Stimulated activated CD8-positive, alpha-beta memory T cell treated with anti-CD3 and anti-CD28 coated beads, Interleukin-4, amount 100 ng/mL, for 4 hours (primary cell): ENCODE measurements around the gene SHISA9.

Experiments
- DNase-seq, 2 donors: peaks; one replicate each; pipeline ENCODE4 v3.0.0-alpha.2; 2020; ENCODE audit warnings: low read depth in 2 of 2, low spot score in 1 of 2

The SHISA9 gene

DNA sequence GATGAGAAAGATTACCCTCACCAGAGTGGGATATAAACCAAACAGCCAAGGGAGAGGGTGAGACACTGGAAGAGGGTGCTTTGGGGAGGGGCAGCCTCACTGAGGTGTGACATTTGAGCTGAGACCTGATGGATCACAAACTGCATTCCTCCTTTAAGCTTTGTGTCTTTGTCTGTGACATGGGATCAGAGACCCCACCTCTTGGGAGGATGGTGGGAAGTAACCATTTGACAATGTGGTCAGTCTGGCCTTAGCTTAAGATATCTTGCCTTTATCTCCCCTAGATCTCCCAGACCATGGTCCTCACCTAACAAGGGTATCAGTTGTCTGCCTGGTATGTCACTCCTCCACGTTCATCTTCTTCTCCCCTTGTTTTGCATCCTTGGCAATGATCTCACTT is 163.4 kb downstream of the SHISA9 start:
- DNase-seq = no peak

DNA sequence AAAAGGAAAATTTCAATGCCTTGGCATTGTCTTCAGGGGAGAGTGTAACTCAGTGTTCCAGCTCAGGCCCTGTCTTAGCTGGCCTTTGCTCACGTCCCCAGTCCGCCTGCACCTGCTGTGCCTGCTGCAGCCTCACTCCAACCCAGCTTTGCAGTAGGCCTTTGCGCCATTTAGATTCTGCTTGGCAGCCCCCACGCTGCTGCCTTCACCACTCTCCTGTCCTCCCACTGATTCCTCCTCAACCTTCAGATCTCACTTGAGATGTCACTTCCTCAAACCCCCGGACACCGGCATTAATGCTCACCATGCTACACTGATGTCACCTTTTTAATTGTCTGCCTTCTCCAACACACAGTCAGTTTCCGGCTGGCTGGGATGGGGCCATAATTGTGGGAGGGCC is 166.2 kb downstream of the SHISA9 start:
- no peak for DNase-seq

DNA sequence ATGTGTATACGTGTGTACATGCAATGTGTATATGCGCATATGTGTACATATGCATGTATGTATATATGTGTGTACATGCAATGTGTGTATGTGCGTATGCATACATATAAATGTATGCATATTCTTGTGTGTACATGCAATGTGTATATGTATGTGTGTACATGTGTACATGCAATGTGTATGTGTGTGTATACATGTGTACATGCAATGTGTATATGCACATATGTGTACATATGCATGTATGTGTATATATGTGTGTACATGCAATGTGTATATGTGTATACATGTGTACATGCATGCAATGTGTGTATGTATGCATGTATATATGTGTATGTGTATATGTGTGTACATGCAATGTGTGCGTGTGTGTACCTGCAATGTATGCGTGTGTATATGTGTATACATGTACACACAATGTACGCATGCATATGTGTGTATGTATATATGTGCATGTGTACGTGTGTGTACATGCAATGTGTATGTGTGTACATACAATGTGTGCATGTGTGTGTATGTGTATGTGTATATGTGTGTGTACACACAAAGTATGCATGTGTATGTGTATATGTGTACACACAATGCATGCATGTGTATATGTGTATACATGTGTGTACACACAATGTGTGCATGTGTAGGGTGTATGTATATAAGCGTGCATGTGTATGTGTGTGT is 167.7 kb downstream of the SHISA9 start:
- DNase-seq = no peak

DNA sequence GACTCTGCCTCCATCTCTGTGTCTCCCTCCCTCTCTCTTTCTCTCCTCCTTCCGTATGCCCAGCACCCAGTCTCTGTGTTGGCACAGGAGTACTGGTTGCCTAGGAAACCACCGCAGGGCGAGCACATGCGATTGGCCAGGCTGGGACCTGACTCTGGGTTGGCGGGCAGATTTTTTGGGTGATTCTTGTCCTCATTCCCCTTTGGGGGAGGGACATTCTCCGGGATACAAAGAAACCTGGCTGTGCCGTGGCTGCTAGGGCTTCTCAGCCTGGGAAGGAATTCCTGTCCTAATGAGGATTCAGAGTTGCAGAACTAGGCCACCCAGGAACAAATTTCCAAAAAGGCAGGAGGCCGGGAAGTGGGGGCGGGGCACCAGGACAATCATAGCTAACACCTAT is 168.9 kb downstream of the SHISA9 start:
- DNase-seq = no peak

DNA sequence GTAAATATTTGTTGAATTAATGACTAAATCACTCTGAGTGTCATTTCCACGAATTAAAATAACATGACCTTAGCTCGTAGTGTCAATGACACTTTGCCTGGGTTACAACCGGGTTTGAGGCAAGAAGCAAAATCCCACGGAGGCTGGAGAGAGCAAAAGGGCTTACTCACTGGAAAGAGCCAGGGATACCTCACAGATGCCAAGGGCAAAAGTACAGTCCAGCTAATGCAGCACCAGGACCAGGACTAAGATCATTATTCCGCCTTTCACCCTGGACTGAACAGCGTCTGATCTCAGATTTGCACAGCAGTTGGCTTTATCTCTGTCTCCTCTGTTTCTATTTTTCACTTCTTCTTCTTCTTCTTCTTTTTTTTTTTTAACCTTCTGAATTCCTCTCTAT is 175.5 kb downstream of the SHISA9 start:
- no peak for DNase-seq

DNA sequence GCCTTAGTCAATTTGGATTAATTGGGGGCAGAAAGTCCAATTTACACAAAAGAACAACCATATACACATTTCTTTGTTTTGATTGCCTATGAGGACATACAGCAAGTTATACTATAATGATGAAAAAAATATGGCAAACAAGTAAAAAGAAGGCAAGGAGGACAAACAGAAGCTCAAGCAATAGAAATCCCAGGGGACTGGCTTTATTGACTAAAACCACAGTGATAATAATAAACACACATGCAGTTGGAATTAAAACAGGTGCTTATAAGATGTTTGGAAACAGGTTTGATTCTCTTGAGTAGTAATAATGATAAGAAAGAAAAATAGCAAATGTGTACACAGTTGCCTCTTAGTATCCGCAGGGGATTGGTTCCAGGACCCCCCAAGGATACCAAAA is 176.4 kb downstream of the SHISA9 start:
- no peak for DNase-seq

DNA sequence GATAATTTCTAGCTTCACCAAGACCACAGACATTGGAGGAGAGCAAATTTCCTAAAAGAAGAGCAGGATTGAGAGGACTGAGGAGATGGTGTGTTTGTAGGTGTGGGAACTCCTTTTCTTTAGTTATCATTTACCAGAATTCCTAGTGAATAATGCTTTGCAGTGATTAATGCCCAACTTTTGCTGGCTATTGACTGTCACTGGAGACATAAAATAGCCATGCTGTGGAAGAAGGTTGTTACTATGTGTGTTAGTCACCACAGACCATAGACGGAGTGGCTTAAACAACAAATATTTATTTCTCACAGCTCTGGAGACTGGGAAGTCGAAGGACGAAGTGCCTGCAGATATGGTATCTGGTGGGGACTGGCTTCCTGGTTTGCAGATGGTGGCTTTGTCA is 179.1 kb downstream of the SHISA9 start:
- no peak for DNase-seq

DNA sequence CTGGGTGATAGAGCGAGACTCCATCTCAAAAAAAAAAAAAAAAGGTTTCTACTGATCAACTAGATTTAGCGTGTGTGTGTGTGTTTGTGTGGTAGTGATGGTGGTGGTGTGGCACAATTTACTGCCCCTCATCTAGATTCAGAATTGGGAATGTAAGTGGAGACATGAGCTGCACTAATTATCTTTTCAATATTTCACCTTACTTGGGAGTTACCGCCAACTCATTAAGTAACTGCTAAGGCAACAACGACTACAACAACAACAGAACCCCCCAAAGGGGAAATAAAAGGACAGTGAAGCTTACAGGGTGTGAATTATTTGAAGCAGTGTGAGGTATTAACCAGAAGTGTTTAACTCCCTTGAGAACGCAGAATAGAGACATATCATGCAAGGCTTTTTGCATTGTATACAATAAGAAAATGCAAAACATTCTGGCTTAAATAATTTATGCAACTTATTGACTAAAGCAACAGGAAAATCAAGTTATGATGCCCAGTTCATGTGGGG is 180.5 kb downstream of the SHISA9 start:
- no peak for DNase-seq

DNA sequence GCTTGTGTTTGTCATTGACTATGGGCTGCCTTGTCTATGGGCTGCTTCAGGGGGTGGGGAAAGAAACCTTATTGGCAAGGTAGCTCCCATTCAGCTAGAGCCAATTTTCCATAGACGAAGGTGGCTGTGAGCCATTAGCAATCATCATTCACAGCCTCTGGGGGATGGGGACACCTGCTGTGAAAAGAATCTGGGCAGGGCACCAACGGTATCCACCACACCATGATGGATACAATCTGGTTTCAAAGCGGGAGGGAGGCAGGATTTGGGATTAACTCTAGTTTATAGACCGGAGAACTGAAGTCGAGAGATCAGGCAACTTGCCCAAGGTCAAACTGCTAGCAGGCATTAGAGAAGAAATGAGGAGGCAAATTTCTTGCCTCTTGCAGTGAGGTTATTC is 182.3 kb downstream of the SHISA9 start:
- DNase-seq = no peak

DNA sequence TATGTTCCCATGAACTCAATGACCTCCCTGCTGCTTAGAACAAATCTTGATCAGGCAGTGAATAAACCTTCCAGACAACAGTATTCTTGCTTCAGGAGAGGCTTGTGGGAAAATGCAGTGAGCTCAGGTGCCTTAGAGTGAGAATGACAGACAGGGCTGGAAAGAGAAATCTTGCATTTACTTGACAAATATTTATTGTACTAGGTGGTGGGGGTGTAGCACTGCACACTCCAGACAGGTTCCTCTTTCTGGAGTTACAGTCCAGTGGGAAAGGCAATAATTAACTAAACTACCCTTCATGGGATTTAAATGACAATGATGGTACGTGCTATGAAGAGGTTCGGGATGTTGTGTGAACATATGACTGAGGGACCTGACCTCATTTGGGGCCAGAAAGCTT is 182.9 kb downstream of the SHISA9 start:
- DNase-seq = no peak

DNA sequence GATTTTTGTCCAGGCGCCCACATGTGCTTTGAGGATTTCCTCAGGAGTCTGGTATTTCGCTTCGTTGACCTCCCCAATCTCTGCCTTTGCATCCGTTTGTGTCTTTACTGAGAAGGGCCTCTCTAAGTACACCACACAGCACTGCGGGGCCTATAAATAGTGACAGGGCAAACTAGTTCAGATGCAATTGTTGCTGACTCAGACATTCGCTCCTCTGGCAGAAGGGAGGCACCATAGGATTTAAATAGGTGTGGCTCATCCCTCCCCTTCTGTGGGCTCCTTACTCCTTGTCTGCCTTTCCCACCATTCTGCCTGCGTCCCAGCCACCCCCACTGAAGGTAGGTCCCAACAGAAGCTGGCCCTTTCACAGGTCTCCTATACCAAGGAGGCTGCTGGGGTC is 192.3 kb downstream of the SHISA9 start:
- DNase-seq = no peak

DNA sequence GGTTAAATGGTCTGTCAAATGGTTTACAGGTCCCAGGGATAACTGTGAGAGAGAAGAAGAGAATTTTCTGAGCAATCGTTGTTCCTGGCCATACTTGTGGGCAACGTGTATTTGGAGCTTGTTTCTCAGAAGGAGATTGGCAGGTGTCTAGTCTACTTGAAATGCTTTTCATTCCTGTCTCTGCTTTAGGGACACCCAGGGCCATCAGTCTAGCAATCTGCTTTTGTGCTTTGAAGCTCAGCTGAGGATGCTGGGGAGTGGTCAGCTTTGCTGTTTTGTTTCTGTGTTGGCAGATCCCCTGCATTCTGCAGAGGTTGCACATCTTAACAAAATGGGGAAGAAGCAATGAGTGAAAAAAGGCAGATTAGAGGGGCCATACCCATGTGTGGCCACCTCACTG is 193.7 kb downstream of the SHISA9 start:
- DNase-seq = no peak

DNA sequence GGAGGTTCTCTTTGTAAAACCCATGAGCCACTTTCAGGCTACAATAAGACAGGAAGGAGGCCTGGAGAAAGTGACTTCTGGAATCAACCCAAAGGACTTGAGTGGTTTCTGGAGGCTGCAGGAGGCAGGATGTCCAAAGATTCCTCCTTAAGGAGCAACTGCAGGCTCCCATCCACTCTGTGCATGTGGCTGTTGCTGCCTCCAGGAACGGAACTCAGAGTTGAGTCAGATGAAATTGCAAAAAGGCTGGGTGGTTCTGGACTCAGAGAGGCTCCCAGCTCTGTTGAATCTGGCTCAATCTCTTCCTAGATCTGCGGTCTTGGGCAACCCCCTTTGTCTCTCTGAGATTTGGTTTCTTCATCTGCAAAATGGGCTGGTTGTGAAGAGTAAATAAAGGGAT is 197.1 kb downstream of the SHISA9 start:
- DNase-seq = no peak

DNA sequence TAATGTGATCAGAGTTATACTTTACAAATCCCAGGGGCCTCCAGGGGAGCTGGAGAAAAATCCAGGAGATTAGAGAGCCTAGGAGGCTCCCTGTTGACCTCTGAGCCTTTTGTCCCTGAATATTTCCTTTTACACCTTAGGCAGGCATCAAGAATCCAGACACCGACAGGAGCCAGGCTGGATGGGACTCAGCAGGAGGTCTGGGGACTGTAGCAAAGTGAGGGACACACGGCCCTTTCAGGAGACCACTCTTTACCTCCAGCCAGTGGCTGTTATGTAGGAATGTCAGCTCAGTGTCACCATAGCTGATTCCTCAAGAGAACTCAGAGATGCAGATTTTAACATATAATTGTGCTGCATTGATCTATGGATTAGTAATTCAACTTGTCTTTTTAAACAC is 198.4 kb downstream of the SHISA9 start:
- DNase-seq = no peak

DNA sequence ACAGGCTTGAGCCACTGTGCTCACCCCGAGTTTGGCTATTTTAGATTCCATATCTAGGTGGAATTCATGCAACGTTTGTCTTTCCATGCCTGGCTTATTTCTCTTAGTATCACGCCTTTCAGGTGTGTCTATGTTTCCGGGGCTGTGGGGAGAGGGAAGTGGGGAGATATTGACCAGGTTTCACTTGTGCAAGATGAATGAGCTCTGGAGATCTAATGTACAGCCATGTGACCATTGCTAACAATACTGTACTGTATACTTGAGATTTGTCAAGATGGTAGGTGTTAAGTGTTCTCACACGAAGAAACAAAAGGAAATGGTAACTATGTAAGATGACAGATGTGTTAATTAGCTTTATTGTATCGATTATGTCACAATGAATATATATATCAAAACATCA is 199.6 kb downstream of the SHISA9 start:
- no peak for DNase-seq

DNA sequence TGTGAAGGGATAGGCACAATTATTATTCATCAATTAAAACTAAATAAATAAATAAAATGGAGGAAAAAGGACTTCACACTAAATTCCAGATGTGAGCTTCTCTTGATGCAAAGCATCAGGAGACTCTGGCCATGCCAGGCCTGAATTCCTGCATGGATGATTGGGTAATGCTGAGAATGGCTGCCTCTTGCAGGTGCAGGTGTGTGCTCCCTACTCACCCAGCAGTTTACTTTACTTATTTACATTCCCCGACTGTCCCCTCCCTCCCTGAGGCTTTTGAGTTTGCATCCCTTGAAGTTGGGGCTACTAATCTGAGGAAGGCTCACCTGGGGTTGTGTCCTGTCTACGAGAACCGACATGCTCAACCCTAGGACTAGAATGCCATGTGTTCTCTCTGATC is 200.4 kb downstream of the SHISA9 start:
- no peak for DNase-seq

DNA sequence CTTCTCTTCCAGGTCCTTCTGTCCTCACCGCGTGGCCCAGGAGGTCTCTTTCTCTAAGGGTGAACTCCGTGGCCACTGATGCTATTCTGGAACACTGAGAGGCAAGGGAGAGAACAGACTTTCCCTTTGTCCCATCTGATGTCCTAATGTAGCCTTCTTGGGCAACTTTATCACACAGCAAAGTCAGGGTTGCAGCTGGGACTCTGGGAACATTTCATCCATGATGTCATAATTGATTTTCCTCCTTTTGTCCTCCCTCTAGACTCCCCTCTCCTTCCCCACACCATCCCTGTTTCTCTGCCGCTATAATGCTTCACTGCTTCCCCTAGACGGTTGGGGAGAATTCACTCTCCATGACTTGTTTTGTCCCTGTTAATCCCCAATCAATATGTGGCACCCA is 201.0 kb downstream of the SHISA9 start:
- DNase-seq = no peak

DNA sequence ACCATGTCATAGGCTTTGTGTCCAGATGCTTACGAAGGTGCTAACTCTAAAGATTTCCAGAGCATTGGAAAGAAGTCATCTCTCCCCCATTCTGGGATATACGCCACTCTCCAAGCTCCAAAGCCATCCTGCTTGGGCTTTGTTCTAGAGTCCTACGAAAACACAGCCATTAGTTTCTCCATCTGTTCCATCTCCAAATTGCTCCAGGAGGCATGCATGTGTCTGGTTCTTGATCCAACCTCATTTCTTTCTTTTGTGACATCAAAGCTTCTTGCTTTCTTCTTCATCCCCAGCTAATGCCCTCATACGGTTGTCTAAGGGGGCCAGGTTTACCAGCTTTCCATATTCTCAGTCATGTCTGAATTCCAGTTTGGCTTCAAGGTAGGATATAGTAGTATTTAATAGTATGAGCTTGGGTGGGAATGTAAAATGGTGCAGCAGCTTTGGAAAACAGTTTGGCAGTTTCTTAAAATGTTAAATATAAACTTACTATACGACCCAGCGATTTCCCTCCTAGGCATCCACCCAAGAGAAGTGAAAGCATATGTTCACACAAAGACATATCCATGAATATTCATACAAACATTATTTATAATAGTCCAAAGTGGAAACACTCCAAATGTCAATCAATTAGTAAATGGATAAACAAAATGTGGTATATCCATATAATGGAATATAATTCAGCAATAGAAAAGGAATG is 202.6 kb downstream of the SHISA9 start:
- no peak for DNase-seq

DNA sequence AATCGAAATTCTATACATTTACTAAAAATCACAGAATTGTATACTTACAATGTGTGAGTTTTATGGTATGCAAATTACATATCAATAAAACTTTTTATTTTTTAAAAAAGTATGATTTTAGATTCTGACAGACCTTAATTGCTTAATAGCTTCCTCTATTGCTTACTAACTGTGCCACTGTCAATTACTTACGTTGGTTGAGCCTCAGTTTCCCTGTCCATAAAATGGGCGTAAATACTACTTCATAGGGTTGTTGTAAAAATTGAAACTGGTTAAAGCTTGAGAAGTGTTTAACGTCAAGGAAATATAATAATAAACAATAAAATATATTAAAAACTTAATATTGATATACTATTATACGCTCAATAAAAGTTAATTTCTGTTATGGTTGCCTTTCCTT is 203.4 kb downstream of the SHISA9 start:
- no peak for DNase-seq

DNA sequence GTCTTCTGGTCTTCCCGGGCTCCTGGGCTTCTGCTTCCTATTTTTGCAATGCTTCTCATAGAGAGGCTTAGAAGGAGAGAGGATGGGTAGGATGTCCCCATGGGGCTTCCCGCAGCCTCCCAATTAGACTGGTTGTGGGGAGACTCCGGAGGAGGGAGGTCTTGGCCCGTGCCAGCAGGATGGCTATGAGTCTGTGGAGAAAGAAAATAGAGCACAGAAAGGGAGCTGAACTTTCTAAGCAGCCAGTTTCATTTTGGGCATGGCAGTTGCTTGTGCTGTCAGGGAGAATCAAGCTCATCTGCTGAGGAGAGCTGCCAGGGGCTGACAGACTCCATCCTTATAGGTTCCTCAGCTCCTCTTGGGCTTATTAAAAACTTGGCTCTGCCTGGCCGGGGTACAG is 204.0 kb downstream of the SHISA9 start:
- DNase-seq = no peak

DNA sequence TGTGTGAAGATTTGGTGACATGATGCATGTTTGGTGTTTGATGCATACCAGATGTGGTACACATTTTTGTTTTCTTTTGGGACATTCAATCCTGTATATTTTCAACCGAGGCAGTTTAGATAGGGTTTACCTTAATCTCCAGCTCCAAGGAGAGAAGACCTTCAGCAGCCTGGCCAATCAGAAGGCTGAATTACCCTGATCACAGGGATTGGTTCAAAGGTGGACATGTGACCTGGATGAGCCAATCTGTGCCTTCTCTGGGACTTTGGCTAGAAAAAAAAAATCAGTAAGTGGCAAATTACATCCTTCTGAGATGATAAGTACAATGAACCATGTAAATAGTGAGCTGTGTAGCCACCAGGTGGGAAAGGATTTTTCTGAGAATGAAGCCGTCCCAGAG is 205.1 kb downstream of the SHISA9 start:
- no peak for DNase-seq

DNA sequence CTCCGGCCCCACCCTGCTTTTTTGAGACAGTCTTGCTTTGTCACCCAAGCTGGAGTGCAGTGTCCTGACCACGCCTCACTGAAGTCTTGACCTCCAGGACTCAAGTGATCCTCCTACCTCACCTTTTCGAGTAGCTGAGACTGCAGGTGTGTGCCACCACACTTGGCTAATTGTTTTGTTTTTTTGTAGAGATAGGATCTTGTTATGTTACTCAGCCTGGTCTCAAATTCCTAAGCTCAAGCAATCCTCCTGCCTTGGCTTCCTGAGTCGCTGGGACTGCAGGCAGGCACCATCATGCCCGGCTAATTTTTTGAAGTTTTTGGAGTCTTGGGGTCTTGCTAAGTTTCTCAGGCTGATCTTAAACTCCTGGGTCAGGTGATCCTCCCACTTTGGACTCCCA is 206.7 kb downstream of the SHISA9 start:
- DNase-seq = no peak

DNA sequence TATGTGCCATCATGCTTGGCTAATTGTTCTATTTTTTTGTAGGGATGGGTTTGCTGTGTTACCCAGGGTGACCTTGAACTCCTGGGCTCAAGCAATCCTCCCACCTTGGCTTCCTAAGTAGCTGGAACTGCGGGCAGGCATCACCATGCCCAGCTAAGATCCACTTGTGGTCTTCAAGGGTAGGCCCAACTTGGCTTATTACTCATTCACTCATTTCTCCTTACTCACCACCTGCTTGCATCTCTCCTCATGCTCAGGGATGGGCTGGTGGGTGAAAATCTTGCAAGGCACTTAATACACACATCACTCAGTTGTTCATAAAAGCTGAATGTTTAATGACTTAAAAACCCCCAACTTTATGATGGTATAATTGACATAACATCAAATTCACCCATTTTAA is 207.8 kb downstream of the SHISA9 start:
- DNase-seq = no peak
